ENCODE results near the gene GDPGP1. TPM values are rescaled to one million over a fixed set of nuclear protein-coding genes. Genes with fewer than 3 reads are reported as not detected.

The GDPGP1 gene
- polyA plus RNA-seq, 2 of the 4 experiments (the other 2 are of a cell fraction) = 4.4 to 5.7 TPM

GRCh38 chr15:90286678-90287077 lies 52.7 kb downstream of the GDPGP1 start:
- no peak overlapping the region for H3K4me2 ChIP-seq
- H3K4me1 ChIP-seq = no peaks in the 10 kb centered on the region
- ATAC-seq (peak; percentile 83 to 90; a peak in 5 of 6 replicates), FAIRE-seq (no peak), DNase-seq (ENCODE audit: low read depth in 1 of 2, low spot score in 1 of 2) (peak; percentile 55 to 67)
- no peaks in the 10 kb centered on the region for H3K9me3 ChIP-seq
- no peak overlapping the region for H3K4me3 ChIP-seq
- H3K27ac ChIP-seq = no peak overlapping the region
- ChIA-PET POLR2A (no interaction called here), CTCF (interaction anchor here (0.5 to 4.5 kb wide), 27 partner anchors 10 to 427 kb away, joined by 3 to 30 read pairs (median 4); partner anchors contain the start of genes CIB1, GDPGP1 and TTLL13)
- TF ChIP-seq RAD21 (conservative IDR thresholded peaks at IDR 0.05 in 1 of 2, IDR thresholded peaks at IDR 0.05 in 1 of 2) (peak; percentile 81 to 90), SMC3 (IDR thresholded peaks at IDR 0.05) (peak; percentile 66), MAX (IDR thresholded peaks at IDR 0.05) (no peak), PHF8 (IDR thresholded peaks at IDR 0.05; ENCODE audit: borderline replicate concordance, low read depth) (no peak), MAZ (IDR thresholded peaks at IDR 0.05; ENCODE audit: borderline replicate concordance, low read depth, low read length) (no peak), CTCF (IDR thresholded peaks at IDR 0.05) (peak; percentile 86)

GRCh38 chr15:90287101-90287500 lies 53.1 kb downstream of the GDPGP1 start:
- H3K27ac ChIP-seq = no peak overlapping the region
- 69% methylated on average over 5 of the region's 5 CpGs for WGBS (ENCODE audit: missing lambda C conversion rate)
- no peaks in the 10 kb centered on the region for H3K4me1 ChIP-seq
- no peak for TF ChIP-seq RARB (CRISPR knock-in tag; IDR thresholded peaks at IDR 0.05)
- no peak for TF ChIP-seq MAZ (IDR thresholded peaks at IDR 0.05; ENCODE audit: borderline replicate concordance, low read depth, low read length)
- TF ChIP-seq CTCF (IDR thresholded peaks at IDR 0.05) = no peak
- no peak for TF ChIP-seq ZC3H11A (IDR thresholded peaks at IDR 0.05)
- no peak for TF ChIP-seq JUNB (IDR thresholded peaks at IDR 0.05)
- TF ChIP-seq JUN (IDR thresholded peaks at IDR 0.05) = no peak
- TF ChIP-seq CBX8 (IDR thresholded peaks at IDR 0.05) = no peak
- TF ChIP-seq CHD4 (IDR thresholded peaks at IDR 0.05; ENCODE audit: borderline replicate concordance) = no peak
- no peak for TF ChIP-seq NFE2L2 (conservative IDR thresholded peaks at IDR 0.05; ENCODE audit: low read length)
- no peak for TF ChIP-seq E2F6 (IDR thresholded peaks at IDR 0.05; ENCODE audit: borderline replicate concordance, low read depth)
- no peak for TF ChIP-seq NR3C1 (IDR thresholded peaks at IDR 0.05)
- TF ChIP-seq PHF8 (IDR thresholded peaks at IDR 0.05; ENCODE audit: borderline replicate concordance, low read depth) = no peak
- no peak for TF ChIP-seq RFX5 (IDR thresholded peaks at IDR 0.05)
- no peak for TF ChIP-seq PBX3 (IDR thresholded peaks at IDR 0.05)
- no peak for TF ChIP-seq HOXB13 (CRISPR knock-in tag; IDR thresholded peaks at IDR 0.05; ENCODE audit: low read depth)
- no peak for TF ChIP-seq BCL3 (IDR thresholded peaks at IDR 0.05)
- no peak for TF ChIP-seq FOXS1 (CRISPR knock-in tag; IDR thresholded peaks at IDR 0.05)
- no peak for TF ChIP-seq HOXA7 (CRISPR knock-in tag; IDR thresholded peaks at IDR 0.05)
- TF ChIP-seq GATA3 (IDR thresholded peaks at IDR 0.05; ENCODE audit: borderline replicate concordance) = no peak
- ATAC-seq (no peak; a peak in 1 of 6 replicates), DNase-seq (ENCODE audit: low read depth in 1 of 2, low spot score in 1 of 2) (no peak), FAIRE-seq (no peak)
- no peak overlapping the region for H3K4me2 ChIP-seq
- H3K9me3 ChIP-seq = no peaks in the 10 kb centered on the region
- ChIA-PET CTCF (interaction anchor here (0.7 to 4.5 kb wide), 24 partner anchors 11 to 530 kb away, joined by 3 to 30 read pairs (median 4); partner anchors contain the start of genes CIB1, GDPGP1 and TTLL13), POLR2A (no interaction called here)
- no peak overlapping the region for H3K4me3 ChIP-seq
